IMR-90 (cell line): ENCODE data around the gene SHROOM3. TPM values are rescaled to one million over a fixed set of nuclear protein-coding genes. Genes with fewer than 3 reads are reported as not detected.

Experiments used
- ATAC-seq: fragments of 200-7000 bp; cut with Tn5 transposase; 2 replicates; pipeline ENCODE4 v1.9.1; 2020; ENCODE audit warnings: low read depth, mild to moderate bottlenecking, moderate library complexity
- BruUV-seq: library from RNA; stranded (reverse); fragments of 400-500 nt; replicated peaks from 2 replicates; lab custom pipeline; 2021; lab: Mats Ljungman, UMichigan
- CTCF ChIA-PET: fragments of 300-600 bp; formaldehyde crosslinking; extraction: SDS; loops from one replicate; lab custom pipeline; 2021; ENCODE audit warnings: antibody characterized with exemption; lab: Yijun Ruan, JAX
- POLR2A ChIA-PET: fragments of 300-600 bp; sonication (Branson Sonifier 250); formaldehyde crosslinking; loops from one replicate; lab custom pipeline; 2022; ENCODE audit warnings: antibody characterized with exemption; ENCODE audit not compliant: unreplicated experiment; lab: Charles Lee
- DNase-seq: peaks from one replicate; pipeline ENCODE4 v3.0.0; 2013
- H2AFZ ChIP-seq: replicated peaks from 2 replicates; pipeline ENCODE3; 2013; ENCODE audit warnings: low read length, mild to moderate bottlenecking; ENCODE audit not compliant: poor library complexity
- H2AK5ac ChIP-seq: 2 replicates; pipeline ENCODE4 v1.6.1; 2013; ENCODE audit warnings: low read depth, low read length, inconsistent platforms
- H2AK9ac ChIP-seq: replicated peaks from 2 replicates; pipeline ENCODE3; 2013; ENCODE audit warnings: mild to moderate bottlenecking, low read depth, low read length, moderate library complexity; ENCODE audit not compliant: poor library complexity
- H2BK120ac ChIP-seq: 2 replicates; pipeline ENCODE4 v1.6.1; 2013; ENCODE audit warnings: low read depth, low read length, inconsistent platforms
- H2BK15ac ChIP-seq: 3 replicates; pipeline ENCODE4 v1.6.1; 2013; ENCODE audit warnings: low read depth, low read length, inconsistent platforms
- H2BK20ac ChIP-seq: 2 replicates; pipeline ENCODE4 v1.6.1; 2013; ENCODE audit warnings: low read depth, mild to moderate bottlenecking, inconsistent platforms, low read length, moderate library complexity
- H2BK5ac ChIP-seq: 2 replicates; pipeline ENCODE4 v1.6.1; 2013; ENCODE audit warnings: mild to moderate bottlenecking, low read depth, low read length, inconsistent platforms; ENCODE audit not compliant: poor library complexity, severe bottlenecking
- H3K14ac ChIP-seq: replicated peaks from 2 replicates; pipeline ENCODE4 v1.6.1; 2013; ENCODE audit warnings: low read depth, low read length, inconsistent platforms
- H3K18ac ChIP-seq: 2 replicates; pipeline ENCODE4 v1.6.1; 2013; ENCODE audit warnings: low read depth, low read length, control low read depth
- H3K23ac ChIP-seq: 2 replicates; pipeline ENCODE4 v1.6.1; 2013; ENCODE audit warnings: low read depth, low read length, inconsistent platforms
- H3K27ac ChIP-seq: 2 replicates; pipeline ENCODE4 v1.5.1; 2013; ENCODE audit warnings: mild to moderate bottlenecking, control low read depth, low read length; ENCODE audit not compliant: insufficient read depth
- H3K27me3 ChIP-seq: 2 replicates; pipeline ENCODE4 v1.6.1; 2013; ENCODE audit warnings: low read length; ENCODE audit not compliant: control insufficient read depth, insufficient read depth
- H3K36me3 ChIP-seq: 2 replicates; pipeline ENCODE4 v1.6.1; 2013; ENCODE audit warnings: low read length, mixed read lengths; ENCODE audit not compliant: control insufficient read depth, insufficient read depth
- H3K4ac ChIP-seq: 2 replicates; pipeline ENCODE4 v1.6.1; 2013; ENCODE audit warnings: low read depth, low read length, inconsistent platforms
- H3K4me1 ChIP-seq: 2 replicates; pipeline ENCODE4 v1.6.1; 2013; ENCODE audit warnings: low read length, mixed read lengths; ENCODE audit not compliant: control insufficient read depth, insufficient read depth
- H3K4me2 ChIP-seq: 2 replicates; pipeline ENCODE4 v1.6.1; 2013; ENCODE audit warnings: low read depth, mild to moderate bottlenecking, control low read depth, low read length, moderate library complexity
- H3K4me3 ChIP-seq: 2 replicates; pipeline ENCODE4 v1.5.1; 2013; ENCODE audit warnings: low read depth, mild to moderate bottlenecking, control low read depth, low read length, moderate library complexity; ENCODE audit not compliant: insufficient read depth
- H3K56ac ChIP-seq: 2 replicates; pipeline ENCODE4 v1.6.1; 2013; ENCODE audit warnings: low read length, inconsistent platforms; ENCODE audit not compliant: insufficient read depth; ENCODE audit errors: extremely low read depth
- H3K79me1 ChIP-seq, 2 experiments: 2 replicates each; pipeline ENCODE4 v1.6.1; 2013; ENCODE audit warnings: low read length in 2 of 2, inconsistent platforms in 1 of 2, low read depth in 1 of 2
- H3K9ac ChIP-seq: 2 replicates; pipeline ENCODE4 v1.6.1; 2013; ENCODE audit warnings: low read depth, low read length, control low read depth
- H3K9me1 ChIP-seq: 2 replicates; pipeline ENCODE4 v1.6.1; 2013; ENCODE audit warnings: low read length, inconsistent platforms; ENCODE audit not compliant: insufficient read depth
- H3K9me3 ChIP-seq: 2 replicates; pipeline ENCODE4 v1.6.1; 2013; ENCODE audit warnings: low read length; ENCODE audit not compliant: control insufficient read depth, insufficient read depth
- H4K20me1 ChIP-seq: 2 replicates; pipeline ENCODE4 v1.6.1; 2013; ENCODE audit warnings: low read length, inconsistent platforms; ENCODE audit not compliant: insufficient read depth
- H4K5ac ChIP-seq: 2 replicates; pipeline ENCODE4 v1.6.1; 2013; ENCODE audit warnings: mild to moderate bottlenecking, low read depth, low read length, control low read depth
- H4K8ac ChIP-seq, 2 experiments: 2 replicates each; pipeline ENCODE4 v1.6.1; 2013; ENCODE audit warnings: low read depth in 2 of 2, low read length in 2 of 2, control low read depth in 1 of 2, inconsistent platforms in 1 of 2
- H4K91ac ChIP-seq: 2 replicates; pipeline ENCODE4 v1.6.1; 2013; ENCODE audit warnings: low read depth, low read length, inconsistent platforms; ENCODE audit not compliant: insufficient read depth
- FOS ChIP-seq: fragments of 150-350 bp; IDR thresholded peaks from 2 replicates; pipeline ENCODE4 v1.6.1; 2016; ENCODE audit warnings: low read depth, low read length
- WGBS, 2 experiments: methylation state at CpG; one replicate each; pipeline versions ENCODE4 v1.1.5 to v1.1.7; 2013; ENCODE audit warnings: missing lambda C conversion rate in 2 of 2; ENCODE audit not compliant: insufficient read length in 1 of 2; ENCODE audit errors: extremely low coverage in 2 of 2; 5-methylcytosine and 5-hydroxymethylcytosine counted together
- dilution Hi-C: fragments of 300-500 bp; cut with HindIII; formaldehyde crosslinking; loops from one replicate; pipeline ENCODE4 v1.14.3; 2018; ENCODE audit warnings: low sequenced_read_pairs; ENCODE audit not compliant: unreplicated experiment
- in situ Hi-C: fragments of 300-500 bp; cut with MboI; formaldehyde crosslinking; loops from 3 replicates; pipeline ENCODE4 v1.14.3; 2019; ENCODE audit warnings: low sequenced_read_pairs, inconsistent platforms, mixed read lengths
- intact Hi-C: fragments of 100-400 bp; cut with micrococcal nuclease; formaldehyde crosslinking; loops from 2 replicates; pipeline ENCODE4 v1.10.0; 2022
- polyA plus RNA-seq, 3 experiments: library from polyadenylated mRNA; depleted of rRNA; stranded (reverse); fragments of >200 nt; gene quantifications; 2 replicates each; pipeline ENCODE4 v1.2.3, GENCODE V29; 2012; ENCODE audit warnings: low replicate concordance in 1 of 3
- total RNA-seq: library from RNA; depleted of rRNA; stranded (reverse); fragments of >200 nt; gene quantifications from 2 replicates; pipeline ENCODE4 v1.2.3, GENCODE V29; 2012

The SHROOM3 gene
- total and polyA plus RNA-seq, 2 of the 4 experiments (the other 2 are of a cell fraction): 10.8 to 19.5 TPM

GRCh38 chr4:76641758-76642157 lies 206.7 kb downstream of the SHROOM3 start:
- H3K9me1 ChIP-seq: peaks cover 12% of the 10 kb centered on the region
- intact Hi-C loops (no loop called here), dilution Hi-C loops (no loop called here), in situ Hi-C loops (no loop called here)
- TF ChIP-seq FOS: no peak
- no peak overlapping the region for H2AK5ac ChIP-seq
- no peak overlapping the region for H3K4me3 ChIP-seq
- ChIA-PET POLR2A (no interaction called here), CTCF (interaction anchor here (0.9 kb wide), 1 partner anchor 11 kb away, joined by 3 read pairs; no protein-coding TSS in a partner anchor)
- no peak overlapping the region for H2BK5ac ChIP-seq
- H2BK20ac ChIP-seq: no peak overlapping the region
- no peak overlapping the region for H3K23ac ChIP-seq
- H3K9me3 ChIP-seq: no peaks in the 10 kb centered on the region
- H2AK9ac ChIP-seq: no peak overlapping the region
- peaks cover 8% of the 10 kb centered on the region for H3K4me1 ChIP-seq
- H4K8ac ChIP-seq: no peak overlapping the region
- H3K27me3 ChIP-seq: no peaks in the 10 kb centered on the region
- ATAC-seq (no peak), DNase-seq (no peak)
- H3K9ac ChIP-seq: no peak overlapping the region
- no peak overlapping the region for H4K5ac ChIP-seq
- no peak overlapping the region for H3K4me2 ChIP-seq
- H2AFZ ChIP-seq: no peak overlapping the region
- H3K27ac ChIP-seq: no peak overlapping the region
- 89% methylated on average over 1 of the region's 2 CpGs; no CpG with 5 or more reads in 1 of the 2 experiments for whole genome bisulfite sequencing, 2 experiments
- no peak overlapping the region for H2BK15ac ChIP-seq
- no peak overlapping the region for H4K91ac ChIP-seq
- no peaks in the 10 kb centered on the region for H3K36me3 ChIP-seq
- H4K20me1 ChIP-seq: no peaks in the 10 kb centered on the region
- no peak overlapping the region for H3K18ac ChIP-seq
- BruUV-seq: no TSS peak
- no peaks in the 10 kb centered on the region for H3K79me1 ChIP-seq
- no peak overlapping the region for H3K4ac ChIP-seq
- H2BK120ac ChIP-seq: no peak overlapping the region
- no peak overlapping the region for H3K56ac ChIP-seq
- H3K14ac ChIP-seq: no peak overlapping the region
